H1 (cell line): ENCODE results near the gene ANAPC10. TPM values are rescaled to one million over a fixed set of nuclear protein-coding genes. Genes with fewer than 3 reads are reported as not detected.
"Not testable (repeated sequence)": the region's sequence is repeated elsewhere in the genome, so short reads cannot be mapped to it uniquely, and the experiment has no call there.

Experiments
- CTCF ChIA-PET: fragments of 300-600 bp; sonication (Branson Sonifier 250); formaldehyde crosslinking; loops from one replicate; lab custom pipeline; 2021; ENCODE audit not compliant: partially characterized antibody; lab: Charles Lee
- POLR2A ChIA-PET: fragments of 300-600 bp; sonication (Branson Sonifier 250); formaldehyde crosslinking; loops from one replicate; lab custom pipeline; 2021; ENCODE audit warnings: inconsistent platforms; ENCODE audit not compliant: partially characterized antibody; lab: Charles Lee
- DNase-seq, 2 experiments: peaks; one replicate each; pipeline versions ENCODE4 v3.0.0 to v3.0.0-alpha.2; 2010 to 2022; ENCODE audit warnings: low spot score in 2 of 2, low read depth in 1 of 2, mixed read lengths in 1 of 2
- FAIRE-seq: peaks from 2 replicates; lab custom pipeline; 2011; peaks lifted over from hg19 to GRCh38; lab: Jason Lieb, UNC
- H2AFZ ChIP-seq: 2 replicates; pipeline ENCODE4 v1.8.1; 2012; ENCODE audit warnings: low read length, inconsistent platforms
- H2AK5ac ChIP-seq: 2 replicates; pipeline ENCODE4 v1.6.1; 2013; ENCODE audit warnings: low read depth, low read length
- H2BK120ac ChIP-seq: replicated peaks from 2 replicates; pipeline ENCODE3; 2013; ENCODE audit warnings: low read depth, low read length, inconsistent platforms
- H2BK12ac ChIP-seq: 2 replicates; pipeline ENCODE4 v1.6.1; 2013; ENCODE audit warnings: low read depth, low read length
- H2BK15ac ChIP-seq: 2 replicates; pipeline ENCODE4 v1.6.1; 2013; ENCODE audit warnings: low read length
- H2BK20ac ChIP-seq: 2 replicates; pipeline ENCODE4 v1.6.1; 2013; ENCODE audit warnings: low read length
- H2BK5ac ChIP-seq: 2 replicates; pipeline ENCODE4 v1.6.1; 2013; ENCODE audit warnings: low read depth, low read length
- H3K14ac ChIP-seq: 2 replicates; pipeline ENCODE4 v1.6.1; 2013; ENCODE audit warnings: inconsistent platforms; ENCODE audit not compliant: insufficient read length
- H3K18ac ChIP-seq: 2 replicates; pipeline ENCODE4 v1.6.1; 2013; ENCODE audit warnings: low read length; ENCODE audit errors: extremely low read depth
- H3K23ac ChIP-seq: 2 replicates; pipeline ENCODE4 v1.6.1; 2013; ENCODE audit warnings: inconsistent platforms; ENCODE audit not compliant: insufficient read length
- H3K23me2 ChIP-seq: 2 replicates; pipeline ENCODE4 v1.6.1; 2013; ENCODE audit warnings: low read depth, low read length
- H3K27ac ChIP-seq: 2 replicates; pipeline ENCODE4 v1.6.1; 2011; ENCODE audit warnings: low read depth, low read length, inconsistent platforms
- H3K27me3 ChIP-seq, 4 experiments: replicated peaks in 1 of 4; 1 replicate in 1 of 4; 2 replicates in 3 of 4; pipeline versions ENCODE4 v1.6.1 to v1.8.1; 2011 to 2013; ENCODE audit warnings: low read length in 3 of 4, mild to moderate bottlenecking in 3 of 4, inconsistent platforms in 2 of 4, mixed read lengths in 2 of 4, moderate library complexity in 1 of 4; ENCODE audit not compliant: control insufficient read depth in 3 of 4, insufficient read depth in 3 of 4; ENCODE audit errors: extremely low read depth in 1 of 4
- H3K36me3 ChIP-seq, 4 experiments: 2 replicates each; pipeline versions ENCODE4 v1.6.1 to v1.8.1; 2011 to 2013; ENCODE audit warnings: mild to moderate bottlenecking in 4 of 4, low read length in 3 of 4, moderate library complexity in 2 of 4, control low read depth in 1 of 4, inconsistent platforms in 1 of 4; ENCODE audit not compliant: insufficient read depth in 4 of 4, control insufficient read depth in 2 of 4
- H3K4ac ChIP-seq: replicated peaks from 2 replicates; pipeline ENCODE3; 2013; ENCODE audit warnings: low read length, low read depth, mixed read lengths, inconsistent platforms; ENCODE audit not compliant: insufficient read length
- H3K4me1 ChIP-seq, 4 experiments: replicated peaks in 1 of 4; 1 replicate in 1 of 4; 2 replicates in 3 of 4; pipeline versions ENCODE4 v1.6.1 to v1.8.1; 2011 to 2013; ENCODE audit warnings: low read length in 3 of 4, inconsistent platforms in 2 of 4, mixed read lengths in 1 of 4; ENCODE audit not compliant: insufficient read depth in 4 of 4, control insufficient read depth in 3 of 4
- H3K4me2 ChIP-seq, 2 experiments: 2 replicates each; pipeline versions ENCODE4 v1.6.1 to v1.8.1; 2011 to 2013; ENCODE audit warnings: low read depth in 2 of 2, low read length in 2 of 2, control low read depth in 1 of 2, inconsistent platforms in 1 of 2, mild to moderate bottlenecking in 1 of 2; ENCODE audit not compliant: insufficient read depth in 1 of 2
- H3K4me3 ChIP-seq, 4 experiments: fragments of 200-600, 300-600 bp in 1 of 4; sonication (generic), shearing (Covaris generic), sonication (Bioruptor Twin) in 1 of 4; 2 replicates each; pipeline versions ENCODE4 v1.5.1 to v1.8.1; 2011 to 2016; ENCODE audit warnings: low read length in 4 of 4, low read depth in 3 of 4, control low read depth in 2 of 4, inconsistent platforms in 2 of 4, mild to moderate bottlenecking in 2 of 4, mixed read lengths in 1 of 4, moderate library complexity in 1 of 4; ENCODE audit not compliant: insufficient read depth in 2 of 4; ENCODE audit errors: extremely low read depth in 1 of 4
- H3K56ac ChIP-seq: replicated peaks from 2 replicates; pipeline ENCODE3; 2013; ENCODE audit warnings: low read depth, mild to moderate bottlenecking, mixed read lengths, low read length, inconsistent platforms; ENCODE audit not compliant: insufficient read length
- H3K79me1 ChIP-seq: 2 replicates; pipeline ENCODE4 v1.6.1; 2013; ENCODE audit warnings: low read depth, low read length, control low read depth
- H3K79me2 ChIP-seq, 2 experiments: 2 replicates each; pipeline versions ENCODE4 v1.6.1 to v1.8.1; 2012 to 2013; ENCODE audit warnings: low read length in 2 of 2, mild to moderate bottlenecking in 2 of 2, inconsistent platforms in 1 of 2; ENCODE audit not compliant: insufficient read depth in 2 of 2, control insufficient read depth in 1 of 2
- H3K9ac ChIP-seq, 4 experiments: replicated peaks in 1 of 4; 1 replicate in 1 of 4; 2 replicates in 3 of 4; pipeline versions ENCODE4 v1.6.1 to v1.8.1; 2011 to 2013; ENCODE audit warnings: low read depth in 3 of 4, low read length in 3 of 4, control low read depth in 2 of 4, mild to moderate bottlenecking in 2 of 4, moderate library complexity in 2 of 4, inconsistent platforms in 1 of 4; ENCODE audit errors: extremely low read depth in 1 of 4
- H3K9me3 ChIP-seq, 2 experiments: 2 replicates each; pipeline versions ENCODE4 v1.6.1 to v1.8.1; 2012 to 2013; ENCODE audit warnings: mild to moderate bottlenecking in 2 of 2, moderate library complexity in 2 of 2, control low read depth in 1 of 2, inconsistent platforms in 1 of 2, low read depth in 1 of 2, low read length in 1 of 2, mixed read lengths in 1 of 2; ENCODE audit not compliant: insufficient read depth in 2 of 2
- H4K20me1 ChIP-seq, 2 experiments: replicated peaks in 1 of 2; 2 replicates each; pipeline versions ENCODE3 to v1.8.1; 2011 to 2013; ENCODE audit warnings: inconsistent platforms in 2 of 2, low read length in 2 of 2, mild to moderate bottlenecking in 1 of 2; ENCODE audit not compliant: insufficient read depth in 2 of 2, control insufficient read depth in 1 of 2
- H4K5ac ChIP-seq: 2 replicates; pipeline ENCODE4 v1.6.1; 2013; ENCODE audit warnings: low read length, low read depth, mixed read lengths, inconsistent platforms; ENCODE audit not compliant: insufficient read length
- H4K8ac ChIP-seq: 2 replicates; pipeline ENCODE4 v1.8.0; 2013; ENCODE audit warnings: mild to moderate bottlenecking, moderate library complexity, low read length, inconsistent platforms; ENCODE audit not compliant: insufficient read depth; ENCODE audit errors: extremely low read depth
- H4K91ac ChIP-seq: replicated peaks from 2 replicates; pipeline ENCODE3; 2013; ENCODE audit warnings: low read length, mixed read lengths, inconsistent platforms; ENCODE audit not compliant: insufficient read length
- WGBS, 2 experiments: shearing (Covaris generic) in 1 of 2; methylation state at CpG; one replicate each; pipeline versions ENCODE4 v1.1.6 to v1.1.7; 2013 to 2015; ENCODE audit warnings: low lambda C conversion rate in 2 of 2, mixed read lengths in 2 of 2, inconsistent platforms in 1 of 2, low coverage in 1 of 2, missing lambda C conversion rate in 1 of 2; ENCODE audit not compliant: insufficient replicate concordance in 2 of 2, insufficient coverage in 1 of 2, insufficient read length in 1 of 2; ENCODE audit errors: extremely low coverage in 1 of 2, missing lambda C conversion rate in 1 of 2; 5-methylcytosine and 5-hydroxymethylcytosine counted together
- polyA plus RNA-seq, 7 experiments: library from polyadenylated mRNA; depleted of rRNA in 3 of 7; stranded (reverse) in 5 of 7; unstranded in 2 of 7; fragments of >200 nt in 5 of 7; fragments of 200-250 nt in 2 of 7; gene quantifications; 1 replicate in 5 of 7; 2 replicates in 1 of 7; 4 replicates in 1 of 7; pipeline versions ENCODE4 v1.2.1 to v1.2.3, GENCODE V29; 2011 to 2013; ENCODE audit warnings: missing spikeins in 2 of 7, mixed read lengths in 2 of 7
- total RNA-seq: library from RNA; stranded (reverse); fragmentation: NEBNext Ultra II Directional; extraction: Animal tissue kit (Norgen Biotek cat#: 25700); gene quantifications from 2 replicates; pipeline ENCODE4 v1.2.1, GENCODE V29; 2021

ANAPC10 gene
- total and polyA plus RNA-seq, 2 of the 8 experiments (the other 6 are each of a cell fraction or from before 2014, with no cell fraction given), result 17.6 to 23.3 TPM

DNA sequence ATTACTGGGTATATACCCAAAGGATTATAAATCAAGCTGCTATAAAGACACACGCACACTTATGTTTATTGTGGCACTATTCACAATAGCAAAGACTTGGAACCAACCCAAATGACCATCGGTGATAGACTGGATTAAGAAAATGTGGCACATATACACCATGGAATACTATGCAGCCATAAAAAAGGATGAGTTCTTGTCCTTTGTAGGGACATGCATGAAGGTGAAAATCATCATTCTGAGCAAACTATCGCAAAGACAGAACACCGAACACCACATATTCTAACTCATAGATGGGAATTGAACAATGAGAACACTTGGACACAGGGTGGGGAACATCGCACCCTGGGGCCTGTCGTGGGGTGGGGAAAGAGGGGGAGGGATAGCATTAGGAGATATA lies 87.7 kb downstream of the ANAPC10 start:
- H3K9ac ChIP-seq, H3K79me2 ChIP-seq, H2BK5ac ChIP-seq, H2BK120ac ChIP-seq, H2AFZ ChIP-seq, H3K4me3 ChIP-seq, H3K18ac ChIP-seq, H3K27me3 ChIP-seq, DNase-seq, FAIRE-seq, H2AK5ac ChIP-seq, H3K14ac ChIP-seq, H3K27ac ChIP-seq, H3K23ac ChIP-seq, CTCF ChIA-PET, H4K20me1 ChIP-seq, H4K91ac ChIP-seq, H3K9me3 ChIP-seq, H4K5ac ChIP-seq, H4K8ac ChIP-seq, H3K79me1 ChIP-seq, H3K4me1 ChIP-seq, POLR2A ChIA-PET, H2BK12ac ChIP-seq, H3K36me3 ChIP-seq, H3K4me2 ChIP-seq, H2BK15ac ChIP-seq, H2BK20ac ChIP-seq, H3K23me2 ChIP-seq, H3K4ac ChIP-seq, H3K56ac ChIP-seq: not testable (repeated sequence)
- WGBS, 2 experiments, result 98% methylated on average over 6 of the region's 6 CpGs; no CpG with 5 or more reads in 1 of the 2 experiments
